AG04450 (cell line): ENCODE measurements around the gene AATF. TPM values are rescaled to one million over a fixed set of nuclear protein-coding genes. Genes with fewer than 3 reads are reported as not detected.
A peak's percentile ranks its signal among the peaks of the same experiment; 100 is the strongest.

Experiments used
- CTCF ChIA-PET: fragments of 300-600, 350-600 bp; formaldehyde crosslinking; extraction: SDS; loops from one replicate; lab custom pipeline; 2022; ENCODE audit warnings: antibody characterized with exemption, inconsistent platforms; lab: Charles Lee
- POLR2A ChIA-PET: fragments of 350-600 bp; formaldehyde crosslinking; extraction: SDS; loops from one replicate; lab custom pipeline; 2021; ENCODE audit warnings: antibody characterized with exemption, inconsistent platforms; lab: Yijun Ruan, JAX
- DNase-seq: peaks from one replicate; pipeline ENCODE4 v3.0.0-alpha.2; 2011; ENCODE audit warnings: low read depth, low spot score
- H3K27ac ChIP-seq: one replicate; pipeline ENCODE4 v1.5.1; 2012; ENCODE audit warnings: low read depth, low read length, control low read depth
- H3K27me3 ChIP-seq: one replicate; pipeline ENCODE4 v1.6.0; 2012; ENCODE audit warnings: low read length; ENCODE audit not compliant: control insufficient read depth, insufficient read depth
- H3K4me3 ChIP-seq: 2 replicates; pipeline ENCODE4 v1.5.1; 2011; ENCODE audit warnings: mild to moderate bottlenecking, low read depth, low read length, control low read depth
- H3K9me3 ChIP-seq: 2 replicates; pipeline ENCODE4 v1.5.1; 2012; ENCODE audit warnings: low read length; ENCODE audit not compliant: control insufficient read depth, insufficient read depth
- CTCF ChIP-seq: IDR thresholded peaks from 2 replicates; pipeline ENCODE4 v1.5.1; 2011; ENCODE audit warnings: low read depth, low read length, control low read depth, inconsistent platforms
- polyA plus RNA-seq: library from polyadenylated mRNA; depleted of rRNA; stranded (reverse); fragments of >200 nt; gene quantifications from 2 replicates; pipeline ENCODE4 v1.2.3, GENCODE V29; 2011

AATF gene
- polyA plus RNA-seq, 1 experiment: 16.6 TPM

GRCh38 chr17:36944553-36944952 is 4.2 kb upstream of the AATF start:
- Histone ChIP-seq H3K27me3 (peaks cover 82% of the 10 kb centered on the region), H3K27ac (no peak overlapping the region), H3K4me3 (no peak overlapping the region), H3K9me3 (peaks cover 24% of the 10 kb centered on the region)
- POLR2A ChIA-PET: no interaction called here
- DNase-seq: no peak
- CTCF ChIA-PET: interaction anchor here (2.1 kb wide), 1 partner anchor 103 kb away, joined by 4 read pairs; no protein-coding TSS in a partner anchor
- no peak for TF ChIP-seq CTCF

GRCh38 chr17:36945140-36945539 is 3.6 kb upstream of the AATF start:
- Histone ChIP-seq H3K9me3 (peaks cover 23% of the 10 kb centered on the region), H3K27me3 (peaks cover 77% of the 10 kb centered on the region), H3K4me3 (no peak overlapping the region), H3K27ac (no peak overlapping the region)
- no peak for TF ChIP-seq CTCF
- CTCF ChIA-PET: interaction anchor here (2.1 kb wide), 1 partner anchor 103 kb away, joined by 4 read pairs; no protein-coding TSS in a partner anchor
- no peak for DNase-seq
- POLR2A ChIA-PET: no interaction called here

- Histone ChIP-seq H3K9me3 (peaks cover 19% of the 10 kb centered on the region), H3K4me3 (no peak overlapping the region), H3K27ac (no peak overlapping the region), H3K27me3 (peaks cover 67% of the 10 kb centered on the region)
- ChIA-PET POLR2A (no interaction called here), CTCF (no interaction called here)
- TF ChIP-seq CTCF: no peak
- DNase-seq: no peak
These were observed 2.6 kb upstream of the AATF start for GRCh38 chr17:36945959-36946725.

GRCh38 chr17:36946726-36947091 is 2.0 kb upstream of the AATF start:
- TF ChIP-seq CTCF: no peak
- H3K27me3 ChIP-seq: peaks cover 62% of the 10 kb centered on the region
- ChIA-PET POLR2A (no interaction called here), CTCF (no interaction called here)
- H3K27ac ChIP-seq: no peak overlapping the region
- peaks cover 19% of the 10 kb centered on the region for H3K9me3 ChIP-seq
- no peak overlapping the region for H3K4me3 ChIP-seq
- no peak for DNase-seq

GRCh38 chr17:36947922-36948716 is 635 bp upstream of the AATF start:
- DNase-seq: no peak
- Histone ChIP-seq H3K4me3 (peak overlapping the region; percentile 88), H3K27me3 (peaks cover 48% of the 10 kb centered on the region), H3K27ac (no peak overlapping the region), H3K9me3 (peaks cover 7% of the 10 kb centered on the region)
- TF ChIP-seq CTCF: no peak
- CTCF ChIA-PET: interaction anchor here (0.6 to 1.7 kb wide), 3 partner anchors 9 to 270 kb away, joined by 3 to 11 read pairs (median 3); no protein-coding TSS in a partner anchor
- POLR2A ChIA-PET: interaction anchor here (1.2 to 1.4 kb wide), 2 partner anchors 9 to 24 kb away, joined by 5 to 7 read pairs; no protein-coding TSS in a partner anchor
